Glutamatergic neuron (in vitro differentiated cells): Measurements from ENCODE around the gene BRINP2. TPM values are rescaled to one million over a fixed set of nuclear protein-coding genes. Genes with fewer than 3 reads are reported as not detected.
A peak's percentile ranks its signal among the peaks of the same experiment; 100 is the strongest.

Source experiments
- DNase-seq: peaks from one replicate; pipeline ENCODE4 v3.0.0; 2022
- H3K27ac Mint-ChIP-seq: one replicate; pipeline ENCODE4 v1.8.0; 2020; ENCODE audit warnings: mild to moderate bottlenecking, mixed read lengths, inconsistent platforms; ENCODE audit not compliant: unreplicated experiment
- H3K27me3 Mint-ChIP-seq: one replicate; pipeline ENCODE4 v1.8.0; 2020; ENCODE audit warnings: mild to moderate bottlenecking, moderate library complexity, mixed read lengths, inconsistent platforms; ENCODE audit not compliant: unreplicated experiment
- H3K36me3 Mint-ChIP-seq: one replicate; pipeline ENCODE4 v1.8.0; 2020; ENCODE audit warnings: mild to moderate bottlenecking, mixed read lengths, inconsistent platforms; ENCODE audit not compliant: unreplicated experiment
- H3K4me1 Mint-ChIP-seq: one replicate; pipeline ENCODE4 v1.8.0; 2020; ENCODE audit warnings: mild to moderate bottlenecking, low read depth, mixed read lengths, inconsistent platforms; ENCODE audit not compliant: unreplicated experiment
- H3K4me3 Mint-ChIP-seq: one replicate; pipeline ENCODE4 v1.8.0; 2020; ENCODE audit warnings: mild to moderate bottlenecking, mixed read lengths, inconsistent platforms; ENCODE audit not compliant: unreplicated experiment
- H3K9me3 Mint-ChIP-seq: one replicate; pipeline ENCODE4 v1.8.0; 2020; ENCODE audit warnings: mild to moderate bottlenecking, moderate library complexity, mixed read lengths, inconsistent platforms; ENCODE audit not compliant: unreplicated experiment
- CTCF ChIP-seq: fragments of 200-600 bp; sonication (generic); IDR thresholded peaks from one replicate; pipeline ENCODE4 v1.5.0; 2021; ENCODE audit not compliant: partially characterized antibody, unreplicated experiment
- total RNA-seq: library from RNA; stranded (reverse); fragmentation: NEBNext Ultra II Directional; extraction: Animal tissue kit (Norgen Biotek cat#: 25700); gene quantifications from one replicate; pipeline ENCODE4 v1.2.1, GENCODE V29; 2021; ENCODE audit not compliant: unreplicated experiment

The BRINP2 gene
- total RNA-seq, 1 donor from 2014 or later: 1.7 TPM

GRCh38 chr1:177257128-177257527 is 86.4 kb downstream of the BRINP2 start:
- Mint-ChIP-seq H3K9me3 (peaks cover 4% of the 10 kb centered on the region), H3K4me1 (peaks cover 15% of the 10 kb centered on the region), H3K27me3 (no peaks in the 10 kb centered on the region), H3K36me3 (no peaks in the 10 kb centered on the region), H3K4me3 (peak overlapping the region; percentile 47), H3K27ac (peak overlapping the region; percentile 50)
- peak; percentile 33 for DNase-seq
- no peak for TF ChIP-seq CTCF

GRCh38 chr1:177257576-177257975 is 86.8 kb downstream of the BRINP2 start:
- no peak for TF ChIP-seq CTCF
- no peak overlapping the region for H3K4me3 Mint-ChIP-seq
- no peaks in the 10 kb centered on the region for H3K36me3 Mint-ChIP-seq
- H3K27me3 Mint-ChIP-seq: no peaks in the 10 kb centered on the region
- no peak overlapping the region for H3K27ac Mint-ChIP-seq
- DNase-seq: no peak
- H3K4me1 Mint-ChIP-seq: peaks cover 15% of the 10 kb centered on the region
- peaks cover 4% of the 10 kb centered on the region for H3K9me3 Mint-ChIP-seq

- no peak for TF ChIP-seq CTCF
- Mint-ChIP-seq H3K36me3 (no peaks in the 10 kb centered on the region), H3K27me3 (no peaks in the 10 kb centered on the region), H3K27ac (no peak overlapping the region), H3K4me1 (no peaks in the 10 kb centered on the region), H3K9me3 (peaks cover 2% of the 10 kb centered on the region), H3K4me3 (no peak overlapping the region)
- no peak for DNase-seq
Observed at GRCh38 chr1:177270863-177271262, 100.1 kb downstream of the BRINP2 start.

- Mint-ChIP-seq H3K27me3 (no peaks in the 10 kb centered on the region), H3K4me1 (no peaks in the 10 kb centered on the region), H3K9me3 (peaks cover 2% of the 10 kb centered on the region), H3K36me3 (no peaks in the 10 kb centered on the region), H3K4me3 (no peak overlapping the region), H3K27ac (no peak overlapping the region)
- no peak for TF ChIP-seq CTCF
- DNase-seq: no peak
Observed at GRCh38 chr1:177273141-177273540, 102.4 kb downstream of the BRINP2 start.

- Mint-ChIP-seq H3K27ac (no peak overlapping the region), H3K4me1 (no peaks in the 10 kb centered on the region), H3K4me3 (no peak overlapping the region), H3K9me3 (peaks cover 2% of the 10 kb centered on the region), H3K27me3 (no peaks in the 10 kb centered on the region), H3K36me3 (no peaks in the 10 kb centered on the region)
- no peak for DNase-seq
- TF ChIP-seq CTCF: no peak
Observed at GRCh38 chr1:177274687-177275211, 104.0 kb downstream of the BRINP2 start.
